K562 (cell line): ENCODE measurements around the gene MCM7. TPM values are rescaled to one million over a fixed set of nuclear protein-coding genes. Genes with fewer than 3 reads are reported as not detected.
A peak's percentile ranks its signal among the peaks of the same experiment; 100 is the strongest.

Source experiments
- ARID4B ChIP-seq: sonication (generic); formaldehyde crosslinking; IDR thresholded peaks from 2 replicates; pipeline ENCODE4 v1.8.0; 2022; ENCODE audit warnings: mild to moderate bottlenecking, missing genetic modification reagents
- ATF1 ChIP-seq, 2 experiments: fragments of 450-650 bp in 1 of 2; IDR thresholded peaks; 2 replicates each; pipeline ENCODE4 v1.6.1; 2016; ENCODE audit warnings: missing compliant biosample characterization in 1 of 2, missing genetic modification characterization in 1 of 2
- CREB1 ChIP-seq, 2 experiments: sonication (generic) in 1 of 2; formaldehyde crosslinking in 1 of 2; IDR thresholded peaks; 2 replicates each; pipeline versions ENCODE4 v1.6.1 to v1.8.0; 2012 to 2022; ENCODE audit warnings: inconsistent platforms in 1 of 2, mild to moderate bottlenecking in 1 of 2, missing genetic modification reagents in 1 of 2, moderate library complexity in 1 of 2
- DACH1 ChIP-seq: fragments of 450-650 bp; IDR thresholded peaks from 2 replicates; pipeline ENCODE4 v1.6.1; 2018; ENCODE audit not compliant: partially characterized antibody
- ESRRB ChIP-seq: fragments of 250-450 bp; sonication (Bioruptor Pico); IDR thresholded peaks from 2 replicates; pipeline ENCODE4 v1.5.0; 2020; ENCODE audit warnings: mild to moderate bottlenecking, moderate library complexity, borderline replicate concordance
- ETV5 ChIP-seq: sonication (generic); formaldehyde crosslinking; IDR thresholded peaks from 2 replicates; pipeline ENCODE4 v1.4.0; 2020; ENCODE audit warnings: low read depth, mild to moderate bottlenecking, missing genetic modification reagents
- HSF4 ChIP-seq: fragments of 250-450 bp; sonication (Bioruptor Pico); IDR thresholded peaks from 2 replicates; pipeline ENCODE4 v2.1.2; 2022; ENCODE audit warnings: mild to moderate bottlenecking, moderate library complexity, borderline replicate concordance
- KLF16 ChIP-seq: IDR thresholded peaks from 2 replicates; pipeline ENCODE4 v1.6.1; 2016; ENCODE audit warnings: antibody characterized with exemption
- NBN ChIP-seq: fragments of 450-650 bp; IDR thresholded peaks from 2 replicates; pipeline ENCODE4 v1.6.1; 2016; ENCODE audit warnings: low read depth, mild to moderate bottlenecking
- NCOA1 ChIP-seq: fragments of 450-650 bp; IDR thresholded peaks from 2 replicates; pipeline ENCODE4 v1.6.1; 2016; ENCODE audit warnings: low read depth
- NR3C1 ChIP-seq: sonication (generic); formaldehyde crosslinking; IDR thresholded peaks from 2 replicates; pipeline ENCODE4 v1.8.1; 2022; ENCODE audit warnings: missing genetic modification reagents
- PHF20 ChIP-seq: fragments of 450-650 bp; IDR thresholded peaks from 2 replicates; pipeline ENCODE4 v1.6.1; 2018; ENCODE audit not compliant: partially characterized antibody
- RBM17 ChIP-seq: fragments of 200-400 bp; formaldehyde crosslinking; IDR thresholded peaks from 2 replicates; pipeline ENCODE4 v1.6.1; 2017; ENCODE audit warnings: low read depth, mild to moderate bottlenecking, low read length, borderline replicate concordance
- SMAD2 ChIP-seq: fragments of 150-350 bp; IDR thresholded peaks from 2 replicates; pipeline ENCODE4 v1.6.1; 2014; ENCODE audit warnings: low read depth, mild to moderate bottlenecking, low read length
- ZNF24 ChIP-seq: fragments of 450-650 bp; IDR thresholded peaks from 2 replicates; pipeline ENCODE4 v1.6.1; 2016
- ZNF41 ChIP-seq: fragments of 250-450 bp; sonication (Bioruptor Pico); conservative IDR thresholded peaks from 2 replicates; pipeline ENCODE4 v1.4.0; 2020; ENCODE audit warnings: mild to moderate bottlenecking
- ZNF639 ChIP-seq, 2 experiments: fragments of 200-800 bp in 1 of 2; sonication (Bioruptor generic) in 1 of 2; sonication (generic) in 1 of 2; formaldehyde crosslinking in 1 of 2; IDR thresholded peaks in 1 of 2; conservative IDR thresholded peaks in 1 of 2; 2 replicates each; pipeline versions ENCODE4 v1.5.0 to v1.6.1; 2016 to 2020; ENCODE audit warnings: missing compliant biosample characterization in 1 of 2, missing genetic modification characterization in 1 of 2, missing genetic modification reagents in 1 of 2
- polyA plus RNA-seq, 8 experiments: library from polyadenylated mRNA; depleted of rRNA in 4 of 8; stranded (reverse) in 5 of 8; unstranded in 3 of 8; fragments of >200 nt; fragmentation: Nextera tagmentation in 2 of 8; fragmentation: Illumina TruSeq in 1 of 8; extraction: Ambion mirVana in 2 of 8; extraction: Trizol in 1 of 8; gene quantifications; 2 replicates each; pipeline versions ENCODE4 v1.2.1 to v1.2.3, GENCODE V29; 2011 to 2014; ENCODE audit warnings: inconsistent platforms in 1 of 8, missing spikeins in 1 of 8
- total RNA-seq, 7 experiments: library from RNA; depleted of rRNA in 6 of 7; stranded (reverse); fragments of >200 nt in 6 of 7; fragmentation: Illumina TruSeq in 2 of 7; extraction: Trizol in 2 of 7; gene quantifications; 2 replicates each; pipeline versions ENCODE4 v1.2.1 to v1.2.3, GENCODE V29; 2011 to 2021; ENCODE audit warnings: low replicate concordance in 1 of 7
- TF ChIP-seq, protein P1 (sequence below): sonication (generic); formaldehyde crosslinking; IDR thresholded peaks from 2 replicates; pipeline ENCODE4 v1.8.0; 2022; ENCODE audit warnings: mild to moderate bottlenecking, missing genetic modification reagents
- TF ChIP-seq, protein P2 (sequence below): fragments of 450-650 bp; IDR thresholded peaks from 2 replicates; pipeline ENCODE4 v1.6.1; 2014; ENCODE audit warnings: low read depth, mild to moderate bottlenecking, moderate library complexity, borderline replicate concordance

MCM7 gene
- total and polyA plus RNA-seq, 9 of the 15 experiments (the other 6 are each of a cell fraction or from before 2014, with no cell fraction given), result 329 to 856 (median 437) TPM

GRCh38 chr7:100081535-100082102, 19.6 kb downstream of the MCM7 start, which contains the start of gene ZNF3 (continued):
- TF ChIP-seq ARID4B (CRISPR knock-in tag) (peak; percentile 94), ATF1 (CRISPR knock-in tag; IDR thresholded peaks at IDR 0.05) (peak; percentile 50; the same call in 1 of the 2 replicates), ATF1 (tag; IDR thresholded peaks at IDR 0.05) (peak; percentile 93), KLF16 (peak; percentile 51; the same call in 1 of the 2 replicates), DACH1 (peak; percentile 28), ZNF41 (CRISPR knock-in tag) (no peak), NR3C1 (CRISPR knock-in tag) (no peak; the same call in 1 of the 2 replicates), PHF20 (peak; percentile 98), NBN (peak; percentile 95), ZNF639 (CRISPR knock-in tag; conservative IDR thresholded peaks at IDR 0.05 in 1 of 2, IDR thresholded peaks at IDR 0.05 in 1 of 2) (peak in 1 of 2 experiments; percentile 96; a peak in 2 of 4 replicates), ZNF24 (peak; percentile 62; the same call in 1 of the 2 replicates), ETV5 (CRISPR knock-in tag) (peak; percentile 88), SMAD2 (no peak), RBM17 (no peak), NCOA1 (peak; percentile 85), ESRRB (0 out of 2 replicates have a peak, but pooled peaks have one; percentile 53), CREB1 (IDR thresholded peaks at IDR 0.05) (peak; percentile 89), CREB1 (CRISPR knock-in tag; IDR thresholded peaks at IDR 0.05) (peak; percentile 94), HSF4 (no peak)
- TF ChIP-seq, protein P1, sequence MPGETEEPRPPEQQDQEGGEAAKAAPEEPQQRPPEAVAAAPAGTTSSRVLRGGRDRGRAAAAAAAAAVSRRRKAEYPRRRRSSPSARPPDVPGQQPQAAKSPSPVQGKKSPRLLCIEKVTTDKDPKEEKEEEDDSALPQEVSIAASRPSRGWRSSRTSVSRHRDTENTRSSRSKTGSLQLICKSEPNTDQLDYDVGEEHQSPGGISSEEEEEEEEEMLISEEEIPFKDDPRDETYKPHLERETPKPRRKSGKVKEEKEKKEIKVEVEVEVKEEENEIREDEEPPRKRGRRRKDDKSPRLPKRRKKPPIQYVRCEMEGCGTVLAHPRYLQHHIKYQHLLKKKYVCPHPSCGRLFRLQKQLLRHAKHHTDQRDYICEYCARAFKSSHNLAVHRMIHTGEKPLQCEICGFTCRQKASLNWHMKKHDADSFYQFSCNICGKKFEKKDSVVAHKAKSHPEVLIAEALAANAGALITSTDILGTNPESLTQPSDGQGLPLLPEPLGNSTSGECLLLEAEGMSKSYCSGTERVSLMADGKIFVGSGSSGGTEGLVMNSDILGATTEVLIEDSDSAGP, result no peak
- TF ChIP-seq, protein P2, sequence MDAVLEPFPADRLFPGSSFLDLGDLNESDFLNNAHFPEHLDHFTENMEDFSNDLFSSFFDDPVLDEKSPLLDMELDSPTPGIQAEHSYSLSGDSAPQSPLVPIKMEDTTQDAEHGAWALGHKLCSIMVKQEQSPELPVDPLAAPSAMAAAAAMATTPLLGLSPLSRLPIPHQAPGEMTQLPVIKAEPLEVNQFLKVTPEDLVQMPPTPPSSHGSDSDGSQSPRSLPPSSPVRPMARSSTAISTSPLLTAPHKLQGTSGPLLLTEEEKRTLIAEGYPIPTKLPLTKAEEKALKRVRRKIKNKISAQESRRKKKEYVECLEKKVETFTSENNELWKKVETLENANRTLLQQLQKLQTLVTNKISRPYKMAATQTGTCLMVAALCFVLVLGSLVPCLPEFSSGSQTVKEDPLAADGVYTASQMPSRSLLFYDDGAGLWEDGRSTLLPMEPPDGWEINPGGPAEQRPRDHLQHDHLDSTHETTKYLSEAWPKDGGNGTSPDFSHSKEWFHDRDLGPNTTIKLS, result peak; percentile 99
